ENCODE data around the gene NR1H2.

NR1H2 gene

DNA sequence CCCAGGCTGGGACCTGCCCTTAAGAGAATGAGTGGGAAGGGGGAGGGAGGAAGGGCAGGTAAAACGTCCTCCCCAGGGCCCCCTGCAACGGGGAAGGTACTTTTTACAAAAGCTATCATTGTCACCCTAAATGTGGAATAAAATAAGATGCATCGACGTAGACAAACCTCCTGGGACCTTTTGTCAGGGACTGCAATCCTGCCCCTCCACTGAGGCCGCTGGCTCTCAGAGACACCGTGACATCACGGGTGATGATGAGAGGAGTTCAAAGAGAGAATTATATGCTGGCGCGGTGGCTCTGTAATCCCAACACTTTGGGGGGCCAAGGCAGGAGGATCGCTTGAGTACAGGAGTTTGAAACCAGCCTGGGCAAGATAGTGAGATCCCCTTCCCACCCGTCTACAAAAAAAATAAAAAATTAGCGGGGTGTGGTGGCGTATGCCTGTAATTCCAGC lies 54.7 kb downstream of the NR1H2 start:
- H3K36me3 Mint-ChIP-seq (ENCODE audit: low read depth), result no peaks in the 10 kb centered on the region
- H3K4me1 Mint-ChIP-seq (ENCODE audit: low read depth), result peaks cover 29% of the 10 kb centered on the region
- peaks cover 21% of the 10 kb centered on the region for H3K27me3 Mint-ChIP-seq
- H3K27ac Mint-ChIP-seq, result peak overlapping the region; percentile 86
- peak overlapping the region; percentile 82 for H3K4me3 Mint-ChIP-seq
- H3K9me3 Mint-ChIP-seq, result no peaks in the 10 kb centered on the region

DNA sequence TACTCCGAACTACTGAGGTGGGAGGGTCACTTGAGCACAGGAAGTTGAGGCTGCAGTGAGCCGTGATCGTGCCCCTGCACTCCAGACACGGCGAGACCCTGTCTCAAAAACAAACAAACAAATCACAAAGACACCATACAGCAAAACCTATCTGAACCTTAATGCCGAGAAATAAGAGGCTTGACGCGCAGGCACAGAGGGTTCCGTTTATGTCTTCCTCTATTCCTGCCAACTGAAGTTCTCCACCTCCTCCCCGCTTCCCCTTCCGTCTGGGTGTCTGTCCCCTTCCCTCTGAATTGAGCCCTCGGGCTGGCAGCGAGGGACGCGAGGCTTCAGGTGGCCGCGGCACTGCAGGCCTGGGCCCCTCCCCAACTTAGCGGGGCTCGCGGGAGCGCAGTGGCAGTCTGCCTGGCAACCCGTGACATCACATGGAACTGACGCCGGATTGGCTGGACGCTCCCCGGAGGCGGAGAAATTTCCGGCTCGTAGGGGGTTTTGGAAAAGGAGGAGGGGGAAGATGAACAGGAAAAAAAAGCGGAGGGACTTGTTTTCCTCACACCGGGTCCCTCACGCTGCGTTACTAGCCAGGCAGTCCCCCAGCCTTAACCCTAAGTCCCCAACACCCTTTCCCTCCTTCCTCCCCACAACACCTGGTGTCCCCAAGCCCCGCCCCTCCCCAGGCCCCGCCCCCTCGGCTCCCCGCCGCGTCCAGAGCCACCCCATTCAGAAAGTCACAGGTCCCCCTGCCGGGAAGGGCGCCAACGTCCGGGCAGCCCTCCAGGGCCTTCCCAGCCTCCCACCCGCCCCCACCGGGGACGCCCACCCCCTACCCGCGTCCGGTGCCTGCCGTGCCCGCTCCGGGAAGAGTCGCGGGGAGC lies 55.3 kb downstream of the NR1H2 start:
- Mint-ChIP-seq H3K4me1 (ENCODE audit: low read depth) (peaks cover 29% of the 10 kb centered on the region), H3K27ac (peak overlapping the region; percentile 86), H3K36me3 (ENCODE audit: low read depth) (no peaks in the 10 kb centered on the region), H3K4me3 (peak overlapping the region; percentile 82), H3K27me3 (peaks cover 21% of the 10 kb centered on the region), H3K9me3 (no peaks in the 10 kb centered on the region)

DNA sequence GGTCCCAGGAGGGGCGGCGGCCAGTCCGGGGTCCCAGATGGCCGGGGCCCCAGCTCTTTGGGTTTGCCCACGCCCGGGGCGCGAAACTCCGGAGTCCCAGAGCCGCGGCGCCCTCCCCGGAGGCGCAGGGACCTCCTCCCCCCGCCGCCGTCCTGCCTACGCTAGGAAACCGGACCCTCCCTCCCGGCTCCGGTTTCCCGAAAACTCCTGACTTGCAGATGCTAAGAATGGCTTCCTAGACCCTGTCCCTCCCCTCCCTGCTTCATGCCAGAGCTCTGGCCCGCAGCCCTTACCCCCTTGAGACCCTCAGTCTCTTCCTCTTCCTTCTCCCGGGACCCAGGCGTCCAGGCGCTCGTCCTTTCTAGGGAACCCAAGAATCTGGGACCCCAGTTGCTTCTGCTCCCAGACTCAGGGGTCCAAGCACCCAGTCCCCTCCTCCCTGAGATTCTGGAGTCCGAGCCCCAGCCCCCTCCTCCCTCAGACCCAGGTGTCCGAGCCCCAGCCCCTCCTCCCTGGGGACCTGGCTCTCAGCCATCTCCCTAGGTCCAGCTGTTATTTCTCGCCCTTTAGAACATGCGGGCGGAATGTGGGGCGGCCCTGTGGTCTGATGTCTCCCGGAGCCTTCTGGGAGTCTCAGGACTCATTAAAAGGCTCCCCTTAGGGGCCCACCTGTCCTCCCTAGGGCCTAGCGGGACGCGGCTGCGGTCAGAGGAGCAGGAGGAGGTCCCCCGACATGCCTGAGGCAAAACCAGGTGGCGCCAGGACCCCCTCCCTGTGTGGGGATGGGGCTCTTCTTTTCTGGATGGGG lies 56.2 kb downstream of the NR1H2 start, which contains the start of gene MYBPC2:
Gene MYBPC2 (plus strand): TSS at position 672 of the 808 bp plus-strand sequence. CDS start 62 bp downstream, at position 734.
- H3K36me3 Mint-ChIP-seq (ENCODE audit: low read depth), result no peaks in the 10 kb centered on the region
- peaks cover 29% of the 10 kb centered on the region for H3K4me1 Mint-ChIP-seq (ENCODE audit: low read depth)
- peak within 1 kb of the TSS; percentile 86 for H3K27ac Mint-ChIP-seq
- H3K9me3 Mint-ChIP-seq, result no peaks in the 10 kb centered on the region
- H3K27me3 Mint-ChIP-seq, result peaks cover 21% of the 10 kb centered on the region
- H3K4me3 Mint-ChIP-seq, result peak within 1 kb of the TSS; percentile 82

All from stimulated activated naive CD8-positive, alpha-beta T cell treated with anti-CD3 and anti-CD28 coated beads, Interleukin-15, Interleukin-2, amounts not matched to agents 100 ng/mL and 50 ng/mL, for 24 hours (primary cell).